Testis (tissue), 3 donors: ENCODE results near the gene IFT52. TPM values are rescaled to one million over a fixed set of nuclear protein-coding genes. Genes with fewer than 3 reads are reported as not detected.

Experiments used
- DNase-seq: peaks from one replicate; pipeline ENCODE4 v3.0.0-alpha.2; 2019
- H3K27ac ChIP-seq, 2 donors: fragments of 200-600 bp; sonication (generic); one replicate each; pipeline ENCODE4 v1.5.1; 2019
- H3K27me3 ChIP-seq: fragments of 200-600 bp; sonication (generic); one replicate; pipeline ENCODE4 v1.5.1; 2019
- H3K36me3 ChIP-seq: fragments of 200-600 bp; sonication (generic); one replicate; pipeline ENCODE4 v1.5.1; 2017; ENCODE audit warnings: low read depth; ENCODE audit errors: missing control alignments
- H3K4me1 ChIP-seq: fragments of 200-600 bp; sonication (generic); one replicate; pipeline ENCODE4 v1.5.1; 2019
- H3K4me3 ChIP-seq, 2 donors: fragments of 200-600 bp; sonication (generic); one replicate each; pipeline ENCODE4 v1.5.1; 2017 to 2019
- H3K9me3 ChIP-seq: fragments of 200-600 bp; sonication (generic); one replicate; pipeline ENCODE4 v1.5.1; 2017
- POLR2A ChIP-seq: fragments of 450-650 bp; IDR thresholded peaks from one replicate; pipeline ENCODE4 v1.6.1; 2017; ENCODE audit warnings: antibody characterized with exemption, mild to moderate bottlenecking, moderate library complexity
- WGBS, 2 donors: methylation state at CpG; one replicate each; pipeline ENCODE4 v1.1.5; 2018; 5-methylcytosine and 5-hydroxymethylcytosine counted together
- intact Hi-C: fragments of 100-400 bp; cut with DNase I; formaldehyde crosslinking; loops from one replicate; pipeline ENCODE4 v1.15.1; 2023; ENCODE audit warnings: low total_unique reads
- polyA plus RNA-seq: library from polyadenylated mRNA; stranded (reverse); fragments of 350-450 nt; fragmentation: Illumina TruSeq; extraction: RNeasy Lipid Tissue Mini Kit (QIAGEN cat#74804); gene quantifications from one replicate; pipeline ENCODE4 v1.2.3, GENCODE V29; 2014; ENCODE audit warnings: low read depth, low replicate concordance; ENCODE audit not compliant: insufficient read depth
- total RNA-seq, 2 donors: library from RNA; depleted of rRNA; stranded (reverse); fragments of >200 nt; gene quantifications; one replicate each; pipeline ENCODE4 v1.2.3, GENCODE V29; 2016
- TF ChIP-seq, protein P1 (sequence below), 3 experiments: fragments of 450-650 bp in 2 of 3; fragments of 200-600 bp in 1 of 3; sonication (generic) in 1 of 3; IDR thresholded peaks; one replicate each; pipeline ENCODE4 v1.5.1; 2016 to 2019; ENCODE audit warnings: antibody characterized with exemption in 3 of 3, mild to moderate bottlenecking in 2 of 3, moderate library complexity in 1 of 3

Gene IFT52
- total and polyA plus RNA-seq, 3 donors from 2014 or later: 57.1 to 94.2 (median 67.3) TPM

DNA sequence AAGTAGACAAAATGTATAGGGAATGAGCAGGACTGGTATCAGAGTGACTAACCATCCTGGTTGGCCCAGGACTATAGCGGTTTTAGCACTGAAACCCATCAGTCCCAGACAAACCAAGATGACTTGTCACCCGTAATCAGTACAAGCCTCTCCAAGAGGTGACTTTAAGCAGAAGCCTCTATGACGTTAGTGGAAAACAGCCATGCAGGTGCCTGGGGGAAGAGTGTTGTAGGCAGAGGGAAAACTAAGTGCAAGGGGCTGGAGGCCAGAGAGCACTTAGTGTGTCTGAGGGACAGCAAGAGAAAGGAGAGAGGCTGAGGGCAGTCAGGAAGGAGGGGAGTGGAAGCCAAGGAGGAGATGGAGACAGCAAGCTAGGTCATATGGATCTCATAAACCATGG lies 29.8 kb upstream of the IFT52 start:
- Histone ChIP-seq H3K4me3 (no peak overlapping the region), H3K4me1 (peaks cover 7% of the 10 kb centered on the region), H3K36me3 (no peaks in the 10 kb centered on the region), H3K9me3 (no peaks in the 10 kb centered on the region), H3K27ac (no peak overlapping the region), H3K27me3 (no peaks in the 10 kb centered on the region)
- TF ChIP-seq, protein P1, sequence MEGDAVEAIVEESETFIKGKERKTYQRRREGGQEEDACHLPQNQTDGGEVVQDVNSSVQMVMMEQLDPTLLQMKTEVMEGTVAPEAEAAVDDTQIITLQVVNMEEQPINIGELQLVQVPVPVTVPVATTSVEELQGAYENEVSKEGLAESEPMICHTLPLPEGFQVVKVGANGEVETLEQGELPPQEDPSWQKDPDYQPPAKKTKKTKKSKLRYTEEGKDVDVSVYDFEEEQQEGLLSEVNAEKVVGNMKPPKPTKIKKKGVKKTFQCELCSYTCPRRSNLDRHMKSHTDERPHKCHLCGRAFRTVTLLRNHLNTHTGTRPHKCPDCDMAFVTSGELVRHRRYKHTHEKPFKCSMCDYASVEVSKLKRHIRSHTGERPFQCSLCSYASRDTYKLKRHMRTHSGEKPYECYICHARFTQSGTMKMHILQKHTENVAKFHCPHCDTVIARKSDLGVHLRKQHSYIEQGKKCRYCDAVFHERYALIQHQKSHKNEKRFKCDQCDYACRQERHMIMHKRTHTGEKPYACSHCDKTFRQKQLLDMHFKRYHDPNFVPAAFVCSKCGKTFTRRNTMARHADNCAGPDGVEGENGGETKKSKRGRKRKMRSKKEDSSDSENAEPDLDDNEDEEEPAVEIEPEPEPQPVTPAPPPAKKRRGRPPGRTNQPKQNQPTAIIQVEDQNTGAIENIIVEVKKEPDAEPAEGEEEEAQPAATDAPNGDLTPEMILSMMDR (IDR thresholded peaks at IDR 0.05): no peak
- no peak for TF ChIP-seq POLR2A
- intact Hi-C loops: no loop called here
- WGBS, 2 donors: 90 to 94% methylated on average over 3 of the region's 3 CpGs
- no peak for DNase-seq

GRCh38 chr20:43563429-43563828 lies 27.3 kb upstream of the IFT52 start:
- Histone ChIP-seq H3K4me3 (no peak overlapping the region), H3K36me3 (no peaks in the 10 kb centered on the region), H3K27me3 (no peaks in the 10 kb centered on the region), H3K9me3 (no peaks in the 10 kb centered on the region), H3K4me1 (peaks cover under 1% of the 10 kb centered on the region), H3K27ac (no peak overlapping the region)
- intact Hi-C loops: no loop called here
- no peak for DNase-seq
- TF ChIP-seq POLR2A: no peak
- TF ChIP-seq, protein P1 (IDR thresholded peaks at IDR 0.05): no peak
- WGBS, 2 donors: 49 to 62% methylated on average over 3 of the region's 3 CpGs

GRCh38 chr20:43563991-43564390 lies 26.7 kb upstream of the IFT52 start:
- TF ChIP-seq, protein P1 (IDR thresholded peaks at IDR 0.05): no peak
- TF ChIP-seq POLR2A: no peak
- WGBS, 2 donors: 94 to 100% methylated on average over 1 to 7 of the region's 7 CpGs
- no peak for DNase-seq

GRCh38 chr20:43564455-43564854 lies 26.3 kb upstream of the IFT52 start:
- no peak for TF ChIP-seq POLR2A
- TF ChIP-seq, protein P1 (IDR thresholded peaks at IDR 0.05): no peak
- DNase-seq: no peak
- WGBS, 2 donors: 97% methylated on average over 8 of the region's 8 CpGs

More at GRCh38 chr20:43563991-43564390, 26.7 kb upstream of the IFT52 start:
- Histone ChIP-seq H3K4me1 (no peaks in the 10 kb centered on the region), H3K4me3 (no peak overlapping the region), H3K27me3 (no peaks in the 10 kb centered on the region), H3K36me3 (no peaks in the 10 kb centered on the region), H3K27ac (no peak overlapping the region), H3K9me3 (no peaks in the 10 kb centered on the region)
- intact Hi-C loops: no loop called here

GRCh38 chr20:43564993-43565757 lies 25.6 kb upstream of the IFT52 start:
- TF ChIP-seq, protein P1 (IDR thresholded peaks at IDR 0.05): no peak
- no peak for TF ChIP-seq POLR2A
- DNase-seq: no peak
- Histone ChIP-seq H3K4me1 (no peaks in the 10 kb centered on the region), H3K4me3 (no peak overlapping the region), H3K9me3 (no peaks in the 10 kb centered on the region), H3K36me3 (no peaks in the 10 kb centered on the region), H3K27me3 (no peaks in the 10 kb centered on the region), H3K27ac (no peak overlapping the region)
- intact Hi-C loops: no loop called here
- 88 to 93% methylated on average over 6 to 18 of the region's 18 CpGs for WGBS, 2 donors

More at GRCh38 chr20:43564455-43564854, 26.3 kb upstream of the IFT52 start:
- Histone ChIP-seq H3K27me3 (no peaks in the 10 kb centered on the region), H3K4me3 (no peak overlapping the region), H3K9me3 (no peaks in the 10 kb centered on the region), H3K4me1 (no peaks in the 10 kb centered on the region), H3K36me3 (no peaks in the 10 kb centered on the region), H3K27ac (no peak overlapping the region)
- intact Hi-C loops: no loop called here
